Right hindlimb (tissue), 1 donor: Measurements from ENCODE around the gene RBBP8NL.

Experiments used
- DNase-seq: peaks from one replicate; pipeline ENCODE4 v3.0.0-alpha.2; 2018

Gene RBBP8NL

GRCh38 chr20:62360854-62361798 lies 66.2 kb downstream of the RBBP8NL start:
- peak; percentile 61 for DNase-seq
